B cell (primary cell): Measurements from ENCODE around the gene MRTO4. TPM values are rescaled to one million over a fixed set of nuclear protein-coding genes. Genes with fewer than 3 reads are reported as not detected.

Experiments used
- ATAC-seq: fragments of 200-7000 bp; cut with Tn5 transposase; one replicate; pipeline ENCODE4 v1.10.0; 2021; ENCODE audit warnings: low read depth, mild to moderate bottlenecking, moderate number of reproducible peaks, moderate library complexity
- CTCF ChIA-PET: fragments of 350-600 bp; sonication (Branson Sonifier 250); formaldehyde crosslinking; loops from one replicate; lab custom pipeline; 2021; ENCODE audit warnings: antibody characterized with exemption, inconsistent platforms; lab: Charles Lee
- POLR2A ChIA-PET: fragments of 350-600 bp; sonication (Branson Sonifier 250); formaldehyde crosslinking; loops from one replicate; lab custom pipeline; 2021; ENCODE audit warnings: antibody characterized with exemption; lab: Charles Lee
- DNase-seq: peaks from one replicate; pipeline ENCODE4 v3.0.0; 2013
- H2AFZ ChIP-seq: 2 replicates; pipeline ENCODE4 v1.6.1; 2012; ENCODE audit warnings: mild to moderate bottlenecking, low read depth, low read length; ENCODE audit not compliant: insufficient read depth, poor library complexity, severe bottlenecking
- H3K27ac ChIP-seq, 2 donors: 1 replicate in 1 of 2; 2 replicates in 1 of 2; pipeline ENCODE4 v1.5.1; 2012 to 2013; ENCODE audit warnings: low read length in 2 of 2, mild to moderate bottlenecking in 2 of 2, moderate library complexity in 1 of 2
- H3K27me3 ChIP-seq, 4 experiments: fragments of 200-600 bp in 1 of 4; sonication (generic) in 1 of 4; replicated peaks in 1 of 4; 1 replicate in 2 of 4; 2 replicates in 2 of 4; pipeline versions ENCODE4 v1.6.1 to v1.7.0; 2013 to 2016; ENCODE audit warnings: low read length in 3 of 4, mild to moderate bottlenecking in 2 of 4, mixed read lengths in 1 of 4, moderate library complexity in 1 of 4; ENCODE audit not compliant: insufficient read depth in 4 of 4, control insufficient read depth in 3 of 4; ENCODE audit errors: control extremely low read depth in 1 of 4
- H3K36me3 ChIP-seq, 2 experiments: replicated peaks in 1 of 2; 1 replicate in 1 of 2; 2 replicates in 1 of 2; pipeline versions ENCODE4 v1.6.1 to v1.7.1; 2013; ENCODE audit warnings: low read length in 1 of 2; ENCODE audit not compliant: insufficient read depth in 2 of 2, control insufficient read depth in 1 of 2; ENCODE audit errors: control extremely low read depth in 1 of 2, extremely low read depth in 1 of 2
- H3K4me1 ChIP-seq, 2 donors: fragments of 200-600 bp in 1 of 2; sonication (generic) in 1 of 2; 1 replicate in 1 of 2; 2 replicates in 1 of 2; pipeline versions ENCODE4 v1.5.1 to v1.6.1; 2013 to 2017; ENCODE audit warnings: low read length in 2 of 2; ENCODE audit not compliant: control insufficient read depth in 2 of 2, insufficient read depth in 2 of 2
- H3K4me2 ChIP-seq: replicated peaks from 2 replicates; pipeline ENCODE3; 2012; ENCODE audit warnings: mild to moderate bottlenecking, low read depth, low read length; ENCODE audit not compliant: poor library complexity, severe bottlenecking
- H3K4me3 ChIP-seq, 5 experiments: fragments of 200-600 bp in 1 of 5; sonication (generic) in 1 of 5; 1 replicate in 3 of 5; 2 replicates in 2 of 5; pipeline versions ENCODE4 v1.5.1 to v1.7.0; 2011 to 2016; ENCODE audit warnings: low read length in 4 of 5, mild to moderate bottlenecking in 4 of 5, low read depth in 2 of 5, control low read depth in 1 of 5, moderate library complexity in 1 of 5; ENCODE audit not compliant: insufficient read depth in 1 of 5; ENCODE audit errors: control extremely low read depth in 1 of 5, extremely low read depth in 1 of 5
- H3K79me2 ChIP-seq: fragments of 200-600 bp; sonication (generic); one replicate; pipeline ENCODE4 v1.6.0; 2016; ENCODE audit warnings: low read length; ENCODE audit not compliant: control insufficient read depth, insufficient read depth
- H3K9ac ChIP-seq: fragments of 200-600 bp; sonication (generic); 2 replicates; pipeline ENCODE4 v1.6.1; 2017; ENCODE audit warnings: mild to moderate bottlenecking, low read length, moderate library complexity
- H3K9me3 ChIP-seq, 3 donors: one replicate each; pipeline versions ENCODE4 v1.6.1 to v1.7.1; 2013; ENCODE audit warnings: low read length in 2 of 3; ENCODE audit not compliant: control insufficient read depth in 2 of 3, insufficient read depth in 1 of 3; ENCODE audit errors: control extremely low read depth in 1 of 3
- H4K20me1 ChIP-seq: 2 replicates; pipeline ENCODE4 v1.6.0; 2012; ENCODE audit warnings: mild to moderate bottlenecking, low read length; ENCODE audit not compliant: insufficient read depth, control insufficient read depth, poor library complexity, severe bottlenecking
- H3K27ac Mint-ChIP-seq: one replicate; pipeline ENCODE4 v1.8.0; 2021; ENCODE audit warnings: mixed read lengths
- H3K27me3 Mint-ChIP-seq: one replicate; pipeline ENCODE4 v1.8.0; 2021; ENCODE audit warnings: mixed read lengths
- H3K4me1 Mint-ChIP-seq: one replicate; pipeline ENCODE4 v1.8.0; 2021; ENCODE audit warnings: mixed read lengths
- H3K4me3 Mint-ChIP-seq: one replicate; pipeline ENCODE4 v1.8.0; 2021; ENCODE audit warnings: mixed read lengths
- H3K9me3 Mint-ChIP-seq: one replicate; pipeline ENCODE4 v1.8.0; 2022; ENCODE audit warnings: mixed read lengths; ENCODE audit not compliant: insufficient read depth
- CTCF ChIP-seq: fragments of 200-600 bp; IDR thresholded peaks from one replicate; pipeline ENCODE4 v1.8.0; 2022; ENCODE audit warnings: antibody characterized with exemption, mild to moderate bottlenecking
- EZH2 ChIP-seq: IDR thresholded peaks from 2 replicates; pipeline ENCODE4 v1.6.1; 2012; ENCODE audit warnings: borderline replicate concordance, low read depth, mild to moderate bottlenecking, moderate library complexity, low read length; ENCODE audit not compliant: insufficient read depth, poor library complexity, severe bottlenecking
- WGBS: methylation state at CpG from one replicate; pipeline ENCODE4 v1.1.5; 2013; ENCODE audit warnings: missing lambda C conversion rate; ENCODE audit not compliant: insufficient coverage; 5-methylcytosine and 5-hydroxymethylcytosine counted together
- intact Hi-C: fragments of 100-400 bp; cut with micrococcal nuclease; formaldehyde crosslinking; loops from one replicate; pipeline ENCODE4 v1.10.0; 2022
- polyA plus RNA-seq: library from polyadenylated mRNA; depleted of rRNA; stranded (reverse); fragments of >200 nt; gene quantifications from 2 replicates; pipeline ENCODE4 v1.2.3, GENCODE V29; 2012
- total RNA-seq, 2 donors: library from RNA; stranded (reverse); fragments of 120-200 nt in 1 of 2; gene quantifications; 1 replicate in 1 of 2; 2 replicates in 1 of 2; pipeline versions ENCODE4 v1.2.3 to v1.2.4, GENCODE V29; 2013 to 2022

Gene MRTO4
- total and polyA plus RNA-seq, 2 donors (not counting 1 experiment from before 2014, with no cell fraction given), result 10.6 to 28.1 TPM

DNA sequence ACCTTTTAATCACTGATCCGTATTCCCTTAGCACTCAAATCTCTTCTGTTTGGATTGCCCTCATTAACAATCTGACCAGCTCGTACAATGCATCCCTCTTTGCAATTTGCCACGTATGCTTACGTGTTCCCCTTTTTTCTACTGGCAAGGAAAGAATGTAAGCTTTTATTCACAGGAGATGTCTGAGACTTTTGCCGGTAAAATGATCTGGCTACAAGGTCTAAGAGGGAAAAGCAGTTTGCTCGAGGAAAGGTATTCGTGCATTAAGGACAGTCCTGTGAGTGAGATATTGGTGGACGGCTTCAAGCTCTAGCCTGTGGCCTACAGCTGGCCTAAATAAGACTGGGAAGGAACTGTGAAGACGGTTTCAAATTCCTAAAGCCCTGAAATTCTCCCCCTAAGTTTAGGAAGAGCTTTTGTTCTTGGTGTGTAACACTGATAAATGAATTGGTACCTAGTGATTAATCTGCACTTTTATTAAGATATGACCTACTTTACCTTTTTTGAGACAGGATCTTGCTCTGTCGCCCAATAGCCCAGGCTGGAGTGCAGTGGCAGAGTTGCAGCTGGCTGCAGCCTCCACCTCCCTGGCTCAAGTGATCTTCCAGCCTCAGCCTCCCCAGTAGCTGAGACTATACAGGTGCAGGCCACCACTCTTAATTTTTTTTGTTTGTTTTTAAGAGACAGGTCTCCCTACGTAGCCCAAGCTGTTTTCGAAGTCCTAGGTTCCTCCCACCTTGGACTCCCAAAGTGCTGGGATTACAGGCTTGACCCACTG is 40.6 kb upstream of the MRTO4 start:
- intact Hi-C loops, result loop anchor here (1.0 kb wide), 5 partner anchors 30 to 385 kb away; partner anchors contain the start of genes AKR7A2, CAPZB, EMC1 and MRTO4
- peaks cover 52% of the 10 kb centered on the region for H3K4me1 Mint-ChIP-seq
- Histone ChIP-seq H3K79me2 (peaks cover 72% of the 10 kb centered on the region), H3K27me3 (no peaks in the 10 kb centered on the region), H3K4me1 (peaks cover 32% of the 10 kb centered on the region in 2 donors), H4K20me1 (peaks cover 32% of the 10 kb centered on the region), H3K36me3 (peaks cover 2 to 9% of the 10 kb centered on the region in 2 experiments), H3K9me3 (no peaks in the 10 kb centered on the region), H2AFZ (peak overlapping the region; percentile 79), H3K4me3 (peak overlapping the region; percentile 79 to 93 (median 88)), H3K9ac (peak overlapping the region; percentile 88), H3K27ac (peak overlapping the region; percentile 89 to 94), H3K4me2 (peak overlapping the region; percentile 79)
- peak overlapping the region; percentile 93 for H3K4me3 Mint-ChIP-seq
- H3K27me3 Mint-ChIP-seq, result no peaks in the 10 kb centered on the region
- ChIA-PET CTCF (interaction anchor here (0.7 to 1.0 kb wide), 3 partner anchors 25 to 31 kb away, joined by 3 read pairs; no protein-coding TSS in a partner anchor), POLR2A (interaction anchor here (0.7 to 2.2 kb wide), 2 partner anchors 41 to 274 kb away, joined by 4 to 9 read pairs; partner anchors contain the start of genes CAPZB, EMC1 and MRTO4)
- no peak for ATAC-seq
- H3K27ac Mint-ChIP-seq, result peak overlapping the region; percentile 94
- no peaks in the 10 kb centered on the region for H3K9me3 Mint-ChIP-seq
- WGBS, result 42% methylated on average over 5 of the region's 12 CpGs
- no peak for DNase-seq
- no peak for TF ChIP-seq EZH2
- no peak for TF ChIP-seq CTCF

DNA sequence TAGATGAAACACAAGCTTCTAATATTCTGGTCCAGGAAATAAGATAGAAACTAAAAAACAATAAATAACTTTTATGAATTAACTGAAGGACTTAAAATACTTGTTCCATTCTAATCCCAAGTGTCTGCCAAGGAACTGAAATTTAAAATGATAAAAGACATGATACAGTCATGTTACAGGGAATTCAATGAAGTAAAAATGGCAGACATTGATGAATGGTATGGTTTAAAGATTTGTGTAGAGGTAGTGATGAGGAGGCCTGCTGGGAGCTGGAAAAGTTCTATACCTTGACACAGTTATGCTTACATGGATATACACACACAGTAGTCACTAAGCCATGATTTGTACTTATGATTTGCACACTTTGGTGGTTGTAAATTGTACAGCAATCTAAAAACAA is 39.4 kb upstream of the MRTO4 start:
- no peaks in the 10 kb centered on the region for H3K9me3 ChIP-seq
- no peak for DNase-seq
- H3K4me2 ChIP-seq, result no peak overlapping the region
- H3K9ac ChIP-seq, result no peak overlapping the region
- intact Hi-C loops, result no loop called here
- H4K20me1 ChIP-seq, result peaks cover 20% of the 10 kb centered on the region
- H2AFZ ChIP-seq, result no peak overlapping the region
- H3K36me3 ChIP-seq, result peaks cover 2 to 9% of the 10 kb centered on the region in 2 experiments
- Mint-ChIP-seq H3K4me3 (no peak overlapping the region), H3K27me3 (no peaks in the 10 kb centered on the region), H3K9me3 (no peaks in the 10 kb centered on the region), H3K27ac (peak overlapping the region; percentile 26), H3K4me1 (peaks cover 46% of the 10 kb centered on the region)
- peaks cover 27 to 28% of the 10 kb centered on the region in 2 donors for H3K4me1 ChIP-seq
- TF ChIP-seq EZH2, result no peak
- no peak for TF ChIP-seq CTCF
- H3K79me2 ChIP-seq, result peaks cover 60% of the 10 kb centered on the region
- H3K27me3 ChIP-seq, result no peaks in the 10 kb centered on the region
- peak overlapping the region in 1 of 2 donors; percentile 40 for H3K27ac ChIP-seq
- no peak for ATAC-seq
- ChIA-PET CTCF (interaction anchor here (0.8 to 1.4 kb wide), 3 partner anchors 27 to 123 kb away, joined by 3 read pairs; no protein-coding TSS in a partner anchor), POLR2A (no interaction called here)
- H3K4me3 ChIP-seq, result no peak overlapping the region
